ENCODE results near the gene SPRY4.

Gene SPRY4

DNA sequence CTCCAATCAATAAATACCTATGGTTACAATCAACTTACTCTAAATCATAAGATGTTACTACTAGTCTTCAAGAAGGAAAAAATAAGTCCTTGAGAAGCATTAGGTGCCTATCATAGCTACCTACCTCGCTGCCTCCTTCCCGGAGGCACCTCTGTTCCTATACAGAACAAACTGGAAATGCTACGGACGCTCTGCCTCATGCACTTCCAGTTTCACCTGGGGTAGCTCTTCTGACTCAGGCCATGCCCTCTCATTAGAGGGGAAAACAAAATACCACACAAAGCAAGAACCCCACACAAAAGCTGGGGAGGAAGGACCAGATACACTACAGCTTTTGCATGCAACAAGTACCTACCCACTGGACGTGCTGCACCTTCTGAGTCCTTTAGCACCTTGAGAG, 12.4 kb downstream of the SPRY4 start:
- Histone ChIP-seq H2BK12ac (ENCODE audit: low read length) (no peak overlapping the region), H3K23ac (ENCODE audit: low read length) (no peak overlapping the region), H2AK5ac (ENCODE audit: low read length) (no peak overlapping the region), H4K8ac (ENCODE audit: low read depth, low read length) (no peak overlapping the region), H3K9me3 (ENCODE audit: insufficient read depth, low read depth, low read length) (no peaks in the 10 kb centered on the region), H4K91ac (ENCODE audit: low read depth, low read length) (no peak overlapping the region), H4K12ac (ENCODE audit: low read depth, low read length) (no peak overlapping the region), H3K36me3 (ENCODE audit: control insufficient read depth in 1 of 2, insufficient read depth in 2 of 2, low read length in 2 of 2) (peaks cover 40 to 45% of the 10 kb centered on the region in 2 experiments), H3K27me3 (ENCODE audit: insufficient read depth, low read length) (no peaks in the 10 kb centered on the region), H3K14ac (ENCODE audit: low read length) (no peak overlapping the region), H3K27ac (ENCODE audit: low read depth, low read length) (no peak overlapping the region), H3K4me2 (ENCODE audit: low read length) (no peak overlapping the region), H3K79me1 (ENCODE audit: low read length) (peaks cover 2% of the 10 kb centered on the region), H2BK5ac (ENCODE audit: low read depth, low read length, poor library complexity) (no peak overlapping the region), H3K79me2 (ENCODE audit: control insufficient read depth, insufficient read depth, low read length, poor library complexity) (no peaks in the 10 kb centered on the region), H2BK120ac (ENCODE audit: insufficient read depth, low read length, poor library complexity) (no peak overlapping the region), H3K4ac (ENCODE audit: low read depth, low read length) (no peak overlapping the region), H3K4me3 (ENCODE audit: low read depth, low read length) (no peak overlapping the region), H3K18ac (ENCODE audit: low read length) (no peak overlapping the region), H3K4me1 (ENCODE audit: control insufficient read depth in 1 of 2, insufficient read depth in 2 of 2, low read length in 2 of 2) (peaks cover 6 to 12% of the 10 kb centered on the region in 2 experiments), H3K9ac (ENCODE audit: low read length) (no peak overlapping the region), H2AFZ (ENCODE audit: insufficient read depth, low read length, poor library complexity) (no peak overlapping the region)
- no CpG with 5 or more reads among the region's 5 CpGs for WGBS (ENCODE audit: extremely low coverage, insufficient coverage, insufficient read length)
- no peak for DNase-seq

DNA sequence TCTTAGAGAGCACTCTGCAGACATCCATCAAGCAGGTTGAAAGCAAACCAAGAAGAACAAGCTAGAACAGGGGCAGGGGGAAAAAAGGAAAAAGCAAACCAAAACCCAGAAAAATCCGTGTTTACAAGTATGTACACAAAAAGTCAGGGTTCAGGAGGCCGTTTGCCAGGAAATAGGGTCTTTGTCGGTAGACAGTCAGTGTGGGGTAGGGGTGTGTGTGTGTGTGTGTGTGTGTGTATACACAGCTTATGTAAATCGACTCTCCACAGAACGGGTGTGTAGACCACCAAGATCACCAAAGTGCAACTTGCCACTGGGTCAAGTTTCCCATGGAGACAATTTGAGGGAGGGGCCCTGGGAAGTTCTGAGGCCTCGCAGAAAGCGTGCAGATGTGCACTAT, 13.1 kb downstream of the SPRY4 start:
- Histone ChIP-seq H2BK120ac (ENCODE audit: insufficient read depth, low read length, poor library complexity) (no peak overlapping the region), H2AFZ (ENCODE audit: insufficient read depth, low read length, poor library complexity) (no peak overlapping the region)

DNA sequence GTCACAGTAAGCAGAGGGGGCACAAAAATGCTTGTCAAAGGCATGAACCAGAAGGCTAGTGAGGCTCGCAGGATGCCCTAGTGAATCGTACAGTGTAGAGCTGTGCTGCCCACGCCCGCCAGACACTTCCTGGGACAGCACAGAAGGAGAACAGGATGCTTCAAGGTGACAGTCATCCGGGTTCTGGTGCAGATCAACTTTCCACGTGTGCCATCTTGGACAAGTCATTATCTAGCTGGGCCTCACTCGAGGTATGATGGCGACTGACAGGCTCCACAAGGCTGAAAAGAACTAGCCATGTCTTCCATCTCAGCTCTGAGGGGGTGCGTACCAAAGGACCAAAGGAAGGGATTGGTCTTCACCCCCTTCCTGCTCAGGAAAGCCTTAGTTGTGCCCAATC, 14.0 kb downstream of the SPRY4 start:
- no peak overlapping the region for H2AFZ ChIP-seq (ENCODE audit: insufficient read depth, low read length, poor library complexity)
- H3K4me2 ChIP-seq (ENCODE audit: low read length): no peak overlapping the region
- no peak overlapping the region for H4K12ac ChIP-seq (ENCODE audit: low read depth, low read length)
- H3K36me3 ChIP-seq (ENCODE audit: control insufficient read depth in 1 of 2, insufficient read depth in 2 of 2, low read length in 2 of 2): peaks cover 40 to 41% of the 10 kb centered on the region in 2 experiments
- H3K27me3 ChIP-seq (ENCODE audit: insufficient read depth, low read length): no peaks in the 10 kb centered on the region
- no peak overlapping the region for H2BK12ac ChIP-seq (ENCODE audit: low read length)
- no peaks in the 10 kb centered on the region for H3K79me2 ChIP-seq (ENCODE audit: control insufficient read depth, insufficient read depth, low read length, poor library complexity)
- H3K4me3 ChIP-seq (ENCODE audit: low read depth, low read length): no peak overlapping the region
- H4K8ac ChIP-seq (ENCODE audit: low read depth, low read length): no peak overlapping the region
- H3K4ac ChIP-seq (ENCODE audit: low read depth, low read length): no peak overlapping the region
- H2BK5ac ChIP-seq (ENCODE audit: low read depth, low read length, poor library complexity): no peak overlapping the region
- DNase-seq: no peak
- no peak overlapping the region for H2BK120ac ChIP-seq (ENCODE audit: insufficient read depth, low read length, poor library complexity)
- H4K91ac ChIP-seq (ENCODE audit: low read depth, low read length): no peak overlapping the region
- H3K9ac ChIP-seq (ENCODE audit: low read length): no peak overlapping the region
- no peaks in the 10 kb centered on the region for H3K9me3 ChIP-seq (ENCODE audit: insufficient read depth, low read depth, low read length)
- peaks cover 10 to 15% of the 10 kb centered on the region in 2 experiments for H3K4me1 ChIP-seq (ENCODE audit: control insufficient read depth in 1 of 2, insufficient read depth in 2 of 2, low read length in 2 of 2)
- no peak overlapping the region for H3K27ac ChIP-seq (ENCODE audit: low read depth, low read length)
- no peak overlapping the region for H3K23ac ChIP-seq (ENCODE audit: low read length)
- H3K14ac ChIP-seq (ENCODE audit: low read length): no peak overlapping the region
- peaks cover 2% of the 10 kb centered on the region for H3K79me1 ChIP-seq (ENCODE audit: low read length)
- H2AK5ac ChIP-seq (ENCODE audit: low read length): no peak overlapping the region
- H3K18ac ChIP-seq (ENCODE audit: low read length): no peak overlapping the region
- no CpG with 5 or more reads among the region's 9 CpGs for WGBS (ENCODE audit: extremely low coverage, insufficient coverage, insufficient read length)

More for the DNA sequence above, 13.1 kb downstream of the SPRY4 start:
- H4K91ac ChIP-seq (ENCODE audit: low read depth, low read length): no peak overlapping the region
- H3K9ac ChIP-seq (ENCODE audit: low read length): no peak overlapping the region
- H2BK5ac ChIP-seq (ENCODE audit: low read depth, low read length, poor library complexity): no peak overlapping the region
- WGBS (ENCODE audit: extremely low coverage, insufficient coverage, insufficient read length): no CpG with 5 or more reads among the region's 7 CpGs
- no peak overlapping the region for H3K4ac ChIP-seq (ENCODE audit: low read depth, low read length)
- H3K79me1 ChIP-seq (ENCODE audit: low read length): peaks cover 2% of the 10 kb centered on the region
- H3K79me2 ChIP-seq (ENCODE audit: control insufficient read depth, insufficient read depth, low read length, poor library complexity): no peaks in the 10 kb centered on the region
- peaks cover 6 to 12% of the 10 kb centered on the region in 2 experiments for H3K4me1 ChIP-seq (ENCODE audit: control insufficient read depth in 1 of 2, insufficient read depth in 2 of 2, low read length in 2 of 2)
- H3K4me2 ChIP-seq (ENCODE audit: low read length): no peak overlapping the region
- no peak overlapping the region for H3K27ac ChIP-seq (ENCODE audit: low read depth, low read length)
- H3K4me3 ChIP-seq (ENCODE audit: low read depth, low read length): no peak overlapping the region
- H3K36me3 ChIP-seq (ENCODE audit: control insufficient read depth in 1 of 2, insufficient read depth in 2 of 2, low read length in 2 of 2): peaks cover 40 to 42% of the 10 kb centered on the region in 2 experiments
- H2AK5ac ChIP-seq (ENCODE audit: low read length): no peak overlapping the region
- no peak overlapping the region for H4K8ac ChIP-seq (ENCODE audit: low read depth, low read length)
- no peaks in the 10 kb centered on the region for H3K27me3 ChIP-seq (ENCODE audit: insufficient read depth, low read length)
- H2BK12ac ChIP-seq (ENCODE audit: low read length): no peak overlapping the region
- no peak for DNase-seq
- no peak overlapping the region for H3K23ac ChIP-seq (ENCODE audit: low read length)
- no peak overlapping the region for H3K14ac ChIP-seq (ENCODE audit: low read length)
- no peak overlapping the region for H3K18ac ChIP-seq (ENCODE audit: low read length)
- no peak overlapping the region for H4K12ac ChIP-seq (ENCODE audit: low read depth, low read length)
- no peaks in the 10 kb centered on the region for H3K9me3 ChIP-seq (ENCODE audit: insufficient read depth, low read depth, low read length)

DNA sequence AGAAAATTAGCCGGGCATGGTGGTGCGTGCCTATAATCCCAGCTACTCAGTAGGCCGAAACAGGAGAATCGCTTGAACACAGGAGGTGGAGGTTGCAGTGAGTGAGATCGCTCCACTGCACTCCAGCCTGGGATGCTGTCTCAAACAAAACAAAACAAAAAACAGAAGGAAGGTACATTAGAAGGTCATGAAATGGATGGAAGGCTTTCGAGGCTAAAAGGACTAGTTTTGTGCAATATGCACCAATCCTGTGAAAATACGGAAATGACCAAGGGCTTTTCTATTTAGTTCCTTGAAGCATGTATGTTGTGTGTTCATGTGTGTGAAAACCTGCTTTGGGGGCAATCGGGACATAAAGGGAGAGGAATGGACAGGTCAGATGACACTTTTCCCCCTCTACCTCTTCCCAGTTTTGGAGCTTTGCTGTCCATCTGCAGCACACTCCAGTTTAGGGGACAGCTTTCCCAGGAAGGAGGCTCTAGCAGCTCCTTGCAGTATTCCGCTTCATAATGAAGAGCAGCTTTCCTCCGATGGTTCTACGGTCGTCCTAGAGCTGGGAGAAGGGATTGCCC, 15.0 kb downstream of the SPRY4 start:
- Histone ChIP-seq H4K8ac (ENCODE audit: low read depth, low read length) (no peak overlapping the region), H3K23ac (ENCODE audit: low read length) (no peak overlapping the region), H3K14ac (ENCODE audit: low read length) (no peak overlapping the region), H3K4me1 (ENCODE audit: control insufficient read depth in 1 of 2, insufficient read depth in 2 of 2, low read length in 2 of 2) (peaks cover 12 to 18% of the 10 kb centered on the region in 2 experiments), H3K79me1 (ENCODE audit: low read length) (peaks cover 2% of the 10 kb centered on the region), H3K9ac (ENCODE audit: low read length) (no peak overlapping the region), H3K27me3 (ENCODE audit: insufficient read depth, low read length) (no peaks in the 10 kb centered on the region), H3K4me2 (ENCODE audit: low read length) (no peak overlapping the region), H2AK5ac (ENCODE audit: low read length) (no peak overlapping the region), H2AFZ (ENCODE audit: insufficient read depth, low read length, poor library complexity) (no peak overlapping the region), H2BK12ac (ENCODE audit: low read length) (no peak overlapping the region), H3K9me3 (ENCODE audit: insufficient read depth, low read depth, low read length) (no peaks in the 10 kb centered on the region), H3K18ac (ENCODE audit: low read length) (no peak overlapping the region), H3K4ac (ENCODE audit: low read depth, low read length) (no peak overlapping the region), H4K91ac (ENCODE audit: low read depth, low read length) (no peak overlapping the region), H3K27ac (ENCODE audit: low read depth, low read length) (no peak overlapping the region), H3K36me3 (ENCODE audit: control insufficient read depth in 1 of 2, insufficient read depth in 2 of 2, low read length in 2 of 2) (peaks cover 37 to 40% of the 10 kb centered on the region in 2 experiments), H2BK5ac (ENCODE audit: low read depth, low read length, poor library complexity) (no peak overlapping the region), H2BK120ac (ENCODE audit: insufficient read depth, low read length, poor library complexity) (no peak overlapping the region), H3K79me2 (ENCODE audit: control insufficient read depth, insufficient read depth, low read length, poor library complexity) (no peaks in the 10 kb centered on the region), H4K12ac (ENCODE audit: low read depth, low read length) (no peak overlapping the region), H3K4me3 (ENCODE audit: low read depth, low read length) (no peak overlapping the region)
- no peak for DNase-seq
- no CpG with 5 or more reads among the region's 12 CpGs for WGBS (ENCODE audit: extremely low coverage, insufficient coverage, insufficient read length)
